Duodenal mucosa (tissue), 2 donors: ENCODE data around the gene CDCA7L.

Source experiments
- H3K27ac ChIP-seq: one replicate; pipeline ENCODE4 v1.7.0; 2013; ENCODE audit warnings: low read depth, low read length
- H3K27me3 ChIP-seq, 2 donors: one replicate each; pipeline ENCODE4 v1.7.0; 2013; ENCODE audit warnings: low read length in 2 of 2, control low read depth in 1 of 2; ENCODE audit not compliant: insufficient read depth in 2 of 2, control insufficient read depth in 1 of 2
- H3K36me3 ChIP-seq, 2 donors: one replicate each; pipeline ENCODE4 v1.7.0; 2013; ENCODE audit warnings: low read length in 2 of 2, control low read depth in 1 of 2; ENCODE audit not compliant: insufficient read depth in 2 of 2, control insufficient read depth in 1 of 2
- H3K4me1 ChIP-seq, 2 donors: one replicate each; pipeline ENCODE4 v1.7.0; 2013; ENCODE audit warnings: low read length in 2 of 2, control low read depth in 1 of 2; ENCODE audit not compliant: insufficient read depth in 2 of 2, control insufficient read depth in 1 of 2
- H3K4me3 ChIP-seq, 2 donors: one replicate each; pipeline ENCODE4 v1.7.0; 2013; ENCODE audit warnings: low read length in 2 of 2, low read depth in 1 of 2
- H3K9ac ChIP-seq, 2 donors: one replicate each; pipeline ENCODE4 v1.7.0; 2013; ENCODE audit warnings: low read length in 2 of 2, low read depth in 1 of 2
- H3K9me3 ChIP-seq, 2 donors: one replicate each; pipeline ENCODE4 v1.7.0; 2013; ENCODE audit warnings: low read length in 2 of 2, control low read depth in 1 of 2; ENCODE audit not compliant: control insufficient read depth in 1 of 2

The CDCA7L gene

DNA sequence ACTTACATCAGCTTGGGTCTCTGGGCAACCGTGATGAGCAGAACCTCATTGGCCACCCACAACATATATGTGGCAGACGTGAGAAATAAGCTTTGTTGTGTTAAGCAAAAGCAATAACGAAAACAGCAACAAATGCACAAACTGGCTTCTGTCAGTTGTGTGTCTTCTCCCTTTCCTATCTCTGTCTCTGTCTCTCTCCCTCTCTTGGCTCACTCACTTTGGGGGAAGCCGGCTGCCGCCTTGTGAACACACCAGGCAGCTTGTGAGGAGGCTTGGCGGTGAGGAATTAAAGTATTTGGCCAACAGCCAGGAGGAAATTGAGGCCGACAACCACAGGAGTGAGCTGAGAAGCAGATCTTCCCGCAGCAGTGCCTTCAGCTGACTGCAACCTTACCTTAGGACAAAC is 21.9 kb upstream of the CDCA7L start:
- H3K27ac ChIP-seq: no peak overlapping the region
- no peaks in the 10 kb centered on the region for H3K9me3 ChIP-seq
- H3K4me3 ChIP-seq: no peak overlapping the region
- H3K27me3 ChIP-seq: no peaks in the 10 kb centered on the region
- H3K9ac ChIP-seq: no peak overlapping the region
- H3K36me3 ChIP-seq: no peaks in the 10 kb centered on the region
- no peaks in the 10 kb centered on the region for H3K4me1 ChIP-seq

DNA sequence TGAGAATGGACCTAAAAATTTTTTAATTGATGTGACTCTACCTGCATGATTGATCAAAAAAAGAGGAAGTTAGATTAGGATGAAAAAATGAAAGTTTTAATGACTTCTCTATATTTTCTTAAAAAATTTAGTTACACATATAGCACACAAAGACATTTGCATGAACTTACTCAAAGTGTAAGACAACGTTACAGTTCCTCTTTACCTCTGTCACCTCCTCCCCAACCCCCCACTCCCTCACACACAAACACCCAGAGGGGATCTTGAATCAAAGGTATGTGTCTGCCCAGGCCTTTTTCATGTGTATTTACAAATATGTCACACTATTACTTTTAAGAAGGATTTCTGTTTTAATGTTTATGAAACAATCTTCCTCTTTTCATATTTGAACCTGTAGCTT is 20.6 kb upstream of the CDCA7L start:
- H3K27me3 ChIP-seq: no peaks in the 10 kb centered on the region
- H3K9me3 ChIP-seq: no peaks in the 10 kb centered on the region
- no peak overlapping the region for H3K9ac ChIP-seq
- no peaks in the 10 kb centered on the region for H3K4me1 ChIP-seq
- H3K4me3 ChIP-seq: no peak overlapping the region
- no peak overlapping the region for H3K27ac ChIP-seq
- H3K36me3 ChIP-seq: no peaks in the 10 kb centered on the region

DNA sequence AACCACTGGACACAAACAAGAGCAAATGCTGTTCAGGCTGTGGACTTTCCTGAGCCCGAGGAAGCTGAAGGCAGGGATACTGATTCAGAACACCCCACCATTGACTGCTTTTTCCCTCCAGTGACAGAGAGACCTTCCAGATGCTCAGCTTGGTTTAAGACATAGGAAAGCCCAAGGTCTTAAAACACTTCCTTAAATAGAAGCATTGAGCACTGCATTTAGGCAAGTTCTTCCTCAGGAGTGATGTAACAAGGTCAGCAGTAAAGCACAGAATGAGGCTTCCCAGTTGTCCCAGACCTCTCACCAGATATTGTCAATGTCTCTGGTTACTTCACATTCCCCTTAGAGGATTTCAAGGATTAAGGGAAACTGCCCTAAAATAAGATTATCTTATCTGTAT is 19.6 kb upstream of the CDCA7L start:
- Histone ChIP-seq H3K4me3 (no peak overlapping the region), H3K4me1 (no peaks in the 10 kb centered on the region), H3K9ac (no peak overlapping the region), H3K27ac (no peak overlapping the region), H3K27me3 (no peaks in the 10 kb centered on the region), H3K9me3 (no peaks in the 10 kb centered on the region), H3K36me3 (no peaks in the 10 kb centered on the region)

DNA sequence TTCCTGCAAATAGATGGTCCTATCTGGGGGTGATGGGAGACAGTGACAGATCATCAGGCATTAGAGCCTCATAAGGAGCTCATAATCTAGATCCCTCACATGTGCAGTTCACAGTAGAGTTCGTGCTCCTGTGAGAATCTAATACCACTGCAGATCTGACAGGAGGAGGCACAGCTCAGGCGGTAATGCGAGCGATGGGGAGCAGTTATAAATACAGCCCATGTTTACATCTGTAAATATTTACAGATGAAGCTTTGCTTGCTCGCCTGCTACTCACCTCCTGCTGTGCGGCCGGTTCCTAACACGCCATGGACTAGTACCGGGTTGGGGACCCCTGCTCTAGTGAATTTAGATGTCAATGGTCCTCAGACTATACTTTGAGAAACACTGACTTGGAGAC is 17.0 kb upstream of the CDCA7L start:
- Histone ChIP-seq H3K9me3 (no peaks in the 10 kb centered on the region), H3K27me3 (no peaks in the 10 kb centered on the region), H3K4me1 (no peaks in the 10 kb centered on the region), H3K9ac (no peak overlapping the region), H3K27ac (no peak overlapping the region), H3K4me3 (no peak overlapping the region), H3K36me3 (no peaks in the 10 kb centered on the region)

DNA sequence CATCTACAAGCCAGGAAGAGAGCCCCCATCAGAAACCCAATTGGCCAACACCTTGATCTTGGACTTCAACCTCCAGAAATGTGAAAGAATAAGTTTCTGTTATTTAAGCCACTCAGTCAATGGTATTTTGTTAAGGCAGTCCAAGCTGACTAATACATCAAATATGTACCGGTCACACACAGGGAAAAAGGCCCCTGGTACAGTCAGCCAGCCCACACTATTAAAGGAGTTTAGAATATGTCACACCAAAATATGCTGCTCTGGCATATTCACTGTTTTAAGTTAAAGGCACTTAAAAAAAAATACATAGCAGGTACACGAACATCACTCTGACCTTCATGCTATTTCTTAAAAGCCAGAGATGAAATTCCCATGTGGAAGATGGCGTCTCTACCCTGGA is 15.2 kb upstream of the CDCA7L start:
- H3K9ac ChIP-seq: no peak overlapping the region
- no peaks in the 10 kb centered on the region for H3K9me3 ChIP-seq
- H3K4me3 ChIP-seq: no peak overlapping the region
- H3K36me3 ChIP-seq: no peaks in the 10 kb centered on the region
- no peaks in the 10 kb centered on the region for H3K4me1 ChIP-seq
- H3K27ac ChIP-seq: no peak overlapping the region
- no peaks in the 10 kb centered on the region for H3K27me3 ChIP-seq

DNA sequence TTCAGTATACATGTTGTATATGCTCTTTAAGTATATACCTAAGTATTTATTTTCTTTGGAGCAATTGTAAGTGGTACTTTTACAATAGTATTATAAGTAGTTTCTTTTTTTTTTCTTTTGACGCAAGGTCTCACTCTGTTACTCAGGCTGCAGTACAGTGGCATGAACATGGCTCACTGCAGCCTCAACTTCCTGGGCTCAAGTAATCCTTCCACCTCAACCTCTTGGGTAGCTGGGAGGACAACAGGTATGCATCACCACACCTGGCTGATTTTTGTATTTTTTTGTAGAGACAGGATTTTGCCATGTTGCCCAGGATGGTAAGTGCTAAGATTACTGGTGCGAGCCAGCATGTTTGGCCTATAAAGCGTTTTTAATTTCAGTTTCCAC is 13.7 kb upstream of the CDCA7L start:
- Histone ChIP-seq H3K4me3 (no peak overlapping the region), H3K4me1 (no peaks in the 10 kb centered on the region), H3K27ac (no peak overlapping the region), H3K27me3 (no peaks in the 10 kb centered on the region), H3K36me3 (no peaks in the 10 kb centered on the region), H3K9me3 (no peaks in the 10 kb centered on the region), H3K9ac (no peak overlapping the region)

DNA sequence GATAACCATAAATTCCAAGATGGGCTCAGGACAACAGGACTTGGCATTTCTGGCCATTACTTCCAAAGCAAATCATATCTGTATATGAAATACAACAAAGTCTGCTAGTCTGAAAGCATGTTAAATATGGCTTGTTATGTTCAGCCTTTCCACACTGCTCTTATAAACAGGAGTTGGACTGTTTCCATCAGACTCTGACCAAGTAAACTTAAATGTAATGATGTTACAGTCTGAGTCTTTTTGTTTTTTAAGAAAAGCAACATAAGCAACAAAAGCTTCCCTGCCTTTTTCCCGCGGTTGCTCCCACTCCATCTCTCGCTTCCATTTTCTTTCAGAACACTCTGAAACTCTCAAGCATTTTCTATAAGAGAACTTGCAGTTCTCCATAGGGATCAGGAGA is 8.1 kb upstream of the CDCA7L start:
- Histone ChIP-seq H3K4me1 (no peaks in the 10 kb centered on the region), H3K9me3 (no peaks in the 10 kb centered on the region), H3K4me3 (no peak overlapping the region), H3K36me3 (no peaks in the 10 kb centered on the region), H3K27ac (no peak overlapping the region), H3K9ac (no peak overlapping the region), H3K27me3 (no peaks in the 10 kb centered on the region)

DNA sequence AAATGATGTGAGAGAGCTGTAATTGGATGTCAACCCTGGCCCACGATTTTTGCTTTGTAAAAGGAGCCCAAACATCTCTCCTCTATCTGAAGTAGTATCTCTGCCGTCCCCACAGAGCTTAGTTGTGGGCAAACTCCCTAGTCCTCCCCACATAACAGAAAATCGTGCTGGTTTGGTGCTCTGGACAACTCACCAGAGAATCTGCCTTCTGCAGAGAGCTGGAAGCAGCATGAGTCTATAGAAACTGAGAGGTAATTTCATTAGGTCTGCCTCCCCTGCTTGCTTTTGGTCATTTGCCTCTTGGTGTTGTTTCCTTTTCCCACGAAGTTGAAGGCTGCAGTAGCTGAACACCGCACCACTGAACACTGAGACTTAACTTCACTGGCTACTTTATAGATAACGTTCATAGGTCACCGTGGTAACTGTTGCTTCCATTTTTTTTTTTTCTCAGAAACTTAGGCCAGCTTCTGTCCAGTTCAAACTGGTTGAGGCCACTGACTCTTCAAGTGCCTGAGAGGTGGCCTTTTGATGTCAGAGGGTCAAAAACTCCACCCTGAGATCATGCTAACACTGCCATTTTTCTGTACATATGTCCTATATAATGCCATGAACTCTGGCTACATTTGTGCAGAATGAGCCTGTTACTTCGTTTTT is 3.3 kb upstream of the CDCA7L start:
- no peaks in the 10 kb centered on the region for H3K27me3 ChIP-seq
- H3K36me3 ChIP-seq: no peaks in the 10 kb centered on the region
- H3K4me3 ChIP-seq: no peak overlapping the region
- H3K9me3 ChIP-seq: no peaks in the 10 kb centered on the region
- no peak overlapping the region for H3K27ac ChIP-seq
- no peak overlapping the region for H3K9ac ChIP-seq
- H3K4me1 ChIP-seq: peaks cover 3 to 5% of the 10 kb centered on the region in 2 donors

DNA sequence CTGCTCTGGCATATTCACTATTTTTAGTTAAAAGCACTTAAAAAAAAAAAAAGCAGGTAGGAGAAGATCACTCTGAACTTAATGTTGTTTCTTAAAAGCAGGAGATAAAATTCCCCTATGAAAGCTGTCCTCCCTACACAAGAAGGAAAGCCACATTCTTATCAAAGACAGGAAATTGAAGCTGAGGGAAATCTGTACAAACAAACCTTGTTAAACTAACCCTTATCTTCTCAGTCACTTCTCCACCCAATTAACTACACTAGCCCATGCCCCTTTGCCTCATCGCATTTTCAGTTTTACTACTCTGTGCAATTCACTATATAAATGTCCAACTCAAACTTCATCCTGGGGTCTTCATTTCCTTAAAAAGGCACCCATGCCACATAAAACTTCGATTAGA is 2.7 kb upstream of the CDCA7L start:
- no peaks in the 10 kb centered on the region for H3K36me3 ChIP-seq
- H3K4me3 ChIP-seq: no peak overlapping the region
- peaks cover 3 to 5% of the 10 kb centered on the region in 2 donors for H3K4me1 ChIP-seq
- H3K9ac ChIP-seq: no peak overlapping the region
- no peak overlapping the region for H3K27ac ChIP-seq
- H3K9me3 ChIP-seq: no peaks in the 10 kb centered on the region
- H3K27me3 ChIP-seq: no peaks in the 10 kb centered on the region

DNA sequence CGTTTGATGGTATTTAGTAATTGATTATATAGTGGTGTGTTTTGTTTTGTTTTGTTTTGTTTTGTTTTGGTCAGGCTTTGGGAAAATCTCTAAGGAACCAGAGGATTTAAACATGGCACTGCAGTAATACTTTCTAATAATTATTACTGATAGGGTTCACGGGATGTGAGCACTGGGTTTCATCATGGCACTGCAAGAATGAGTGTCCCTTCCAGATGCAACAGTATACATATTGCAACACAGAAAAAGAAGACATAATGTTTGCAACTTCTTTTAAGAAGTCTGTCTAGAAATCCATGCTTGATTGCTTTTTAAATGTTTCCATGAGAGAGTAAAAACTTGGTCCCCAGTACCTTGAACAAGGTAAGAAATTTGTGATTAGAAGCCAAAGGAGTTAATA is 2.2 kb upstream of the CDCA7L start:
- Histone ChIP-seq H3K9ac (no peak overlapping the region), H3K36me3 (no peaks in the 10 kb centered on the region), H3K27me3 (no peaks in the 10 kb centered on the region), H3K4me1 (peaks cover 5% of the 10 kb centered on the region in 2 donors), H3K9me3 (no peaks in the 10 kb centered on the region), H3K27ac (no peak overlapping the region), H3K4me3 (no peak overlapping the region)

DNA sequence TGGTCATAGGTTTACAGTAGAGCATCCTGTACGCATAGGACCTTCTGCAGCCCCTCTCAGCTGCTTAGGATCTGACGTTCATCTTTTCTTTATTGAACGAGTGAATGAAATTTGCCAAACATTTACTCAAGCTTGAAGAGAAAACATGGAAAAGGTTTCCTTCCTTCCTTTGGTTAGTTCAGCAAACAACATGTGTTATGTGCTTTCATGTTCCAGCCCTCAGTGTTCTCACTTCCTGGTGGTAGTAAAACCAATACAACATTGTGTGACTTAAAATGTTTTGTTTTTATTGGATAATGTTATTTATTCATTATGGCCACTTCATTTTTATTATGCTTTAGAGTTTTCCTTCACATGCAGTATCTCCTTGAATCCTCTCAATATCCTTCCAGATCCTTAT is 1.4 kb upstream of the CDCA7L start:
- H3K9me3 ChIP-seq: no peaks in the 10 kb centered on the region
- peaks cover 8 to 12% of the 10 kb centered on the region in 2 donors for H3K4me1 ChIP-seq
- no peak overlapping the region for H3K27ac ChIP-seq
- H3K4me3 ChIP-seq: no peak overlapping the region
- no peaks in the 10 kb centered on the region for H3K27me3 ChIP-seq
- no peaks in the 10 kb centered on the region for H3K36me3 ChIP-seq
- no peak overlapping the region for H3K9ac ChIP-seq
